Keratinocyte (primary cell): ENCODE data around the gene P3H1. TPM values are rescaled to one million over a fixed set of nuclear protein-coding genes. Genes with fewer than 3 reads are reported as not detected.
"Not testable (repeated sequence)": the region's sequence is repeated elsewhere in the genome, so short reads cannot be mapped to it uniquely, and the experiment has no call there.

Experiments used
- DNase-seq: peaks from one replicate; pipeline ENCODE4 v3.0.0-alpha.2; 2011; ENCODE audit warnings: low read depth, missing footprints, low spot score
- FAIRE-seq: peaks from 2 replicates; lab custom pipeline; 2011; peaks lifted over from hg19 to GRCh38; lab: Jason Lieb, UNC
- H2AFZ ChIP-seq: 2 replicates; pipeline ENCODE4 v1.6.0; 2012; ENCODE audit warnings: low read length, control low read depth, inconsistent platforms; ENCODE audit not compliant: control insufficient read depth
- H3K27ac ChIP-seq: 2 replicates; pipeline ENCODE4 v1.5.1; 2011; ENCODE audit warnings: low read length; ENCODE audit not compliant: control insufficient read depth, insufficient read depth
- H3K27me3 ChIP-seq: 3 replicates; pipeline ENCODE4 v1.6.0; 2011; ENCODE audit warnings: low read length; ENCODE audit not compliant: control insufficient read depth, insufficient read depth; ENCODE audit errors: extremely low read depth
- H3K36me3 ChIP-seq, 2 experiments: 2 replicates in 1 of 2; 3 replicates in 1 of 2; pipeline ENCODE4 v1.5.1; 2011; ENCODE audit warnings: low read length in 2 of 2, mild to moderate bottlenecking in 1 of 2; ENCODE audit not compliant: control insufficient read depth in 2 of 2, insufficient read depth in 2 of 2; ENCODE audit errors: extremely low read depth in 1 of 2
- H3K4me1 ChIP-seq: 3 replicates; pipeline ENCODE4 v1.5.1; 2011; ENCODE audit warnings: low read length; ENCODE audit not compliant: control insufficient read depth, insufficient read depth; ENCODE audit errors: extremely low read depth
- H3K4me2 ChIP-seq: 3 replicates; pipeline ENCODE4 v1.6.0; 2011; ENCODE audit warnings: low read depth, low read length; ENCODE audit not compliant: control insufficient read depth, insufficient read depth; ENCODE audit errors: extremely low read depth
- H3K4me3 ChIP-seq, 3 experiments: fragments of 200-600 bp in 1 of 3; sonication (generic) in 1 of 3; 2 replicates in 2 of 3; 3 replicates in 1 of 3; pipeline ENCODE4 v1.5.1; 2011 to 2016; ENCODE audit warnings: low read length in 3 of 3, mild to moderate bottlenecking in 3 of 3, control low read depth in 2 of 3, inconsistent platforms in 1 of 3, low read depth in 1 of 3, mixed read lengths in 1 of 3, mixed run types in 1 of 3, moderate library complexity in 1 of 3; ENCODE audit not compliant: control insufficient read depth in 2 of 3, insufficient read depth in 2 of 3; ENCODE audit errors: extremely low read depth in 1 of 3
- H3K79me2 ChIP-seq: 2 replicates; pipeline ENCODE4 v1.6.0; 2012; ENCODE audit warnings: low read length; ENCODE audit not compliant: control insufficient read depth, insufficient read depth
- H3K9ac ChIP-seq: 3 replicates; pipeline ENCODE4 v1.6.0; 2011; ENCODE audit warnings: low read length; ENCODE audit not compliant: control insufficient read depth, insufficient read depth; ENCODE audit errors: extremely low read depth
- H3K9me1 ChIP-seq: 3 replicates; pipeline ENCODE4 v1.6.0; 2011; ENCODE audit warnings: low read length; ENCODE audit not compliant: control insufficient read depth, insufficient read depth; ENCODE audit errors: extremely low read depth
- H3K9me3 ChIP-seq: 2 replicates; pipeline ENCODE4 v1.5.1; 2012; ENCODE audit warnings: low read depth, low read length; ENCODE audit not compliant: control insufficient read depth
- H4K20me1 ChIP-seq: 3 replicates; pipeline ENCODE4 v1.6.0; 2011; ENCODE audit warnings: low read length; ENCODE audit not compliant: control insufficient read depth, insufficient read depth; ENCODE audit errors: extremely low read depth
- CTCF ChIP-seq, 3 experiments: IDR thresholded peaks in 1 of 3; conservative IDR thresholded peaks in 1 of 3; optimal IDR thresholded peaks in 1 of 3; 2 replicates in 2 of 3; 3 replicates in 1 of 3; pipeline versions ENCODE3 to v1.5.1; 2011; ENCODE audit warnings: low read length in 3 of 3, mild to moderate bottlenecking in 3 of 3, moderate library complexity in 2 of 3, control low read depth in 1 of 3, inconsistent platforms in 1 of 3; ENCODE audit not compliant: insufficient read depth in 2 of 3; ENCODE audit errors: extremely low read depth in 1 of 3
- EZH2 ChIP-seq: IDR thresholded peaks from one replicate; pipeline ENCODE4 v1.6.1; 2012; ENCODE audit warnings: inconsistent platforms, mild to moderate bottlenecking, low read length, moderate library complexity
- dilution Hi-C: fragments of 300-500 bp; cut with MboI; formaldehyde crosslinking; loops from one replicate; pipeline ENCODE4 v1.7.0; 2020; ENCODE audit warnings: low sequenced_read_pairs; ENCODE audit not compliant: extremely low pct_ligation_motif_present
- polyA plus RNA-seq, 5 experiments: library from polyadenylated mRNA; depleted of rRNA in 3 of 5; stranded (reverse) in 3 of 5; stranded (forward) in 1 of 5; unstranded in 1 of 5; fragments of >200 nt; gene quantifications; 1 replicate in 1 of 5; 2 replicates in 3 of 5; 3 replicates in 1 of 5; pipeline versions ENCODE4 v1.2.1 to v1.2.3, GENCODE V29; 2011 to 2012; ENCODE audit warnings: missing spikeins in 2 of 5, low read depth in 1 of 5, low replicate concordance in 1 of 5

Gene P3H1
- polyA plus RNA-seq, 1 donor (not counting 4 experiments of a cell fraction or from before 2014, with no cell fraction given), result 24.4 TPM

- dilution Hi-C loops, result no loop called here
- Histone ChIP-seq H3K79me2 (no peaks in the 10 kb centered on the region), H3K4me3 (no peak overlapping the region), H2AFZ (no peak overlapping the region), H3K9ac (no peak overlapping the region), H3K9me1 (no peaks in the 10 kb centered on the region), H3K4me1 (peaks cover 4% of the 10 kb centered on the region), H3K4me2 (no peak overlapping the region), H4K20me1 (no peaks in the 10 kb centered on the region), H3K9me3 (no peaks in the 10 kb centered on the region), H3K27ac (no peak overlapping the region), H3K36me3 (peaks cover 0 to 4% of the 10 kb centered on the region in 2 experiments), H3K27me3 (no peaks in the 10 kb centered on the region)
- DNase-seq, result no peak
- no peak for FAIRE-seq
- no peak for TF ChIP-seq EZH2
- no peak for TF ChIP-seq CTCF (optimal IDR thresholded peaks at IDR 0.05 in 1 of 3, IDR thresholded peaks at IDR 0.05 in 1 of 3, conservative IDR thresholded peaks at IDR 0.05 in 1 of 3; ENCODE audit: extremely low read depth in 1 of 3, insufficient read depth in 2 of 3, low read length in 3 of 3)
Measured at GRCh38 chr1:42721926-42722325, 44.9 kb downstream of the P3H1 start.

DNA sequence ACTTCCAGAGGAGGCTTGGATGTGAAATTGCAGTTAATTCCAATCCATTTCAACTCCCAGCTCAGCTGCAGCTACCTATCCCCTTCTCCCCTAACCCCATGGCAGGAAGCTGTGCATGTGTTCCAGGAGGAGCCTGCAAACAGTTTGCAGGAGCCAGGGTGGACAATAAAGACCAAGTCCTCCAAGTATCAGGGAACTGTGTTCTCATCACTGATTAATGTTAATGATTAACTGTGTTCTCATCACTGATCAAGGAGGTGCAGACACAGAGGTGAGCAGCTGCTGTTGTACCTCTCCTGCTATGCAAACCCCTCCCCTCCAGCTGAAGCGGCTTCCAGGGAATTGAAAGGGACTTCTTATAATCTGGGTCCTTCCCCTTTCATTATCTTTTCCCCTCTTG is 46.0 kb downstream of the P3H1 start:
- no peak overlapping the region for H3K4me3 ChIP-seq
- DNase-seq (no peak), FAIRE-seq (peak; percentile 9)
- H3K9ac ChIP-seq, result no peak overlapping the region
- no peaks in the 10 kb centered on the region for H3K9me3 ChIP-seq
- dilution Hi-C loops, result no loop called here
- no peaks in the 10 kb centered on the region for H4K20me1 ChIP-seq
- H3K4me1 ChIP-seq, result peaks cover 4% of the 10 kb centered on the region
- H3K36me3 ChIP-seq, result peaks cover 0 to 5% of the 10 kb centered on the region in 2 experiments
- TF ChIP-seq EZH2 (no peak), CTCF (optimal IDR thresholded peaks at IDR 0.05 in 1 of 3, IDR thresholded peaks at IDR 0.05 in 1 of 3, conservative IDR thresholded peaks at IDR 0.05 in 1 of 3; ENCODE audit: extremely low read depth in 1 of 3, insufficient read depth in 2 of 3, low read length in 3 of 3) (no peak)
- no peaks in the 10 kb centered on the region for H3K9me1 ChIP-seq
- no peaks in the 10 kb centered on the region for H3K27me3 ChIP-seq
- H2AFZ ChIP-seq, result no peak overlapping the region
- no peak overlapping the region for H3K4me2 ChIP-seq
- H3K79me2 ChIP-seq, result no peaks in the 10 kb centered on the region
- H3K27ac ChIP-seq, result no peak overlapping the region

DNA sequence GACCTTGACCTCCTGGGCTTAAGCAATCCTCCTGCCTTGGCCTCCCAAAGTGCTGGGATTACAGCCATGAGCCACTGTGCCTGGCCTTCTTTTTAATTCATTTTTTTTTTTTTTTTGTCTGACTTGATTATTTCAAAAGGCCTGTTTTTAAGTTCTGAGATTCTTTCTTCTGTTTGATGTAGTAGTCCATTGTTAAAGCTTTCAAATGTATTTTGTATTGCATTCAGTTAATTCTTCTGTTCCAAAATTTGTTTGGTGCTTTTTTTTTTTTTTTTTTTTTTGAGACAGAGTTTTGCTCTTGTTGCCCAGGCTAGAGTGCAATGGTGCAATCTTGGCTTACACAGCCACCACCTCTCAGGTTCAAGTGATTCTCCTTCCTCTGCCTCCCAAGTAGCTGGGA is 52.4 kb downstream of the P3H1 start:
- H3K9me3 ChIP-seq, H3K9ac ChIP-seq, H4K20me1 ChIP-seq, H2AFZ ChIP-seq, H3K27me3 ChIP-seq, H3K9me1 ChIP-seq, H3K4me1 ChIP-seq, H3K4me2 ChIP-seq, H3K27ac ChIP-seq, H3K79me2 ChIP-seq, dilution Hi-C loops, H3K4me3 ChIP-seq, FAIRE-seq, DNase-seq: not testable (repeated sequence)
- H3K36me3 ChIP-seq, result peaks cover 0 to 17% of the 10 kb centered on the region in 2 experiments
